ENCODE results near the gene PLAAT1. TPM values are rescaled to one million over a fixed set of nuclear protein-coding genes. Genes with fewer than 3 reads are reported as not detected.

PLAAT1 gene
- total RNA-seq, 1 experiment from 2014 or later = not detected

DNA sequence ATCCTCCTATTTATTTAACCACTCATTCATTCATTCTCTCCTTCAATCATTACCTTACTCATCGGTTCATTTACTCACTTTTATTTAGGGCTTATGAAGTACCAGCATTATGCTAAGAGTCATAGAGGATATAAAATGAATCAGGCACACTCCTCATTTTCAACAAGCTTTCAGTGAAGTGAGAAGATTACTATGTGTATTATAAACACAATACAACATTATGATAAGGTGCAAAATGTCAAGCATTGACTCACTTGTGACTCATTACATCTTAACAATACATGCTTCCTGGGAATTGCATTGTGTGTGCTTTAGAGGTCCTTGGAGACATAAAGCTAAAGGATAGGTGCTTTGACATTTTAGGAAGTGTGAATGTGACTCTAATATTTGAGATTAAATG lies 60.4 kb downstream of the PLAAT1 start:
- intact Hi-C loops (cut with micrococcal nuclease) = no loop called here
- Histone ChIP-seq H3K79me2 (ENCODE audit: insufficient read depth, low read length) (no peaks in the 10 kb centered on the region), H3K4me2 (ENCODE audit: low read length) (no peak overlapping the region), H3K4me3 (replicated peaks in 1 of 2; ENCODE audit: low read depth in 1 of 2, low read length in 2 of 2) (no peak overlapping the region), H3K27me3 (ENCODE audit: insufficient read depth, low read length) (peaks cover 37% of the 10 kb centered on the region; the same call in 1 of the 2 replicates), H4K20me1 (ENCODE audit: insufficient read depth) (no peaks in the 10 kb centered on the region), H3K9ac (ENCODE audit: low read length) (no peak overlapping the region), H2AFZ (ENCODE audit: low read depth, low read length, poor library complexity, severe bottlenecking) (no peak overlapping the region), H3K9me3 (ENCODE audit: control insufficient read depth in 1 of 2, insufficient read depth in 1 of 2, low read depth in 1 of 2, low read length in 2 of 2) (no peaks in the 10 kb centered on the region), H3K36me3 (ENCODE audit: control insufficient read depth in 1 of 2, insufficient read depth in 2 of 2, low read length in 2 of 2) (no peaks in the 10 kb centered on the region), H3K9me2 (ENCODE audit: insufficient read depth) (no peaks in the 10 kb centered on the region), H3K4me1 (ENCODE audit: control insufficient read depth in 1 of 2, insufficient read depth in 2 of 2, low read length in 2 of 2) (no peaks in the 10 kb centered on the region), H3K27ac (ENCODE audit: low read depth, low read length) (no peak overlapping the region)
- RAD21 ChIA-PET (ENCODE audit: low non-redundant PET in 1 of 2, low total read pairs in 2 of 2, uncharacterized antibody in 2 of 2, unreplicated experiment in 2 of 2) = no interaction called here
- no TSS peak for BruUV-seq (replicated peaks)
- TF ChIP-seq, protein P1, sequence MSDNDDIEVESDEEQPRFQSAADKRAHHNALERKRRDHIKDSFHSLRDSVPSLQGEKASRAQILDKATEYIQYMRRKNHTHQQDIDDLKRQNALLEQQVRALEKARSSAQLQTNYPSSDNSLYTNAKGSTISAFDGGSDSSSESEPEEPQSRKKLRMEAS (IDR thresholded peaks at IDR 0.05) = no peak
- TF ChIP-seq SP1 (IDR thresholded peaks at IDR 0.05; ENCODE audit: low read depth) = peak; percentile 31; the same call in 1 of the 2 replicates
- no peak for TF ChIP-seq EZH2 (IDR thresholded peaks at IDR 0.05)
- TF ChIP-seq JUND (IDR thresholded peaks at IDR 0.05) = peak; percentile 47; the same call in 1 of the 2 replicates
- no peak for TF ChIP-seq CEBPB (IDR thresholded peaks at IDR 0.05; ENCODE audit: low read depth)
- no peak for TF ChIP-seq SRF (IDR thresholded peaks at IDR 0.05; ENCODE audit: low read depth)
- TF ChIP-seq FOSL1 (IDR thresholded peaks at IDR 0.05; ENCODE audit: low read depth) = peak; percentile 59
- no peak for TF ChIP-seq ELF1 (IDR thresholded peaks at IDR 0.05; ENCODE audit: borderline replicate concordance, low read depth)
- TF ChIP-seq, protein P2, sequence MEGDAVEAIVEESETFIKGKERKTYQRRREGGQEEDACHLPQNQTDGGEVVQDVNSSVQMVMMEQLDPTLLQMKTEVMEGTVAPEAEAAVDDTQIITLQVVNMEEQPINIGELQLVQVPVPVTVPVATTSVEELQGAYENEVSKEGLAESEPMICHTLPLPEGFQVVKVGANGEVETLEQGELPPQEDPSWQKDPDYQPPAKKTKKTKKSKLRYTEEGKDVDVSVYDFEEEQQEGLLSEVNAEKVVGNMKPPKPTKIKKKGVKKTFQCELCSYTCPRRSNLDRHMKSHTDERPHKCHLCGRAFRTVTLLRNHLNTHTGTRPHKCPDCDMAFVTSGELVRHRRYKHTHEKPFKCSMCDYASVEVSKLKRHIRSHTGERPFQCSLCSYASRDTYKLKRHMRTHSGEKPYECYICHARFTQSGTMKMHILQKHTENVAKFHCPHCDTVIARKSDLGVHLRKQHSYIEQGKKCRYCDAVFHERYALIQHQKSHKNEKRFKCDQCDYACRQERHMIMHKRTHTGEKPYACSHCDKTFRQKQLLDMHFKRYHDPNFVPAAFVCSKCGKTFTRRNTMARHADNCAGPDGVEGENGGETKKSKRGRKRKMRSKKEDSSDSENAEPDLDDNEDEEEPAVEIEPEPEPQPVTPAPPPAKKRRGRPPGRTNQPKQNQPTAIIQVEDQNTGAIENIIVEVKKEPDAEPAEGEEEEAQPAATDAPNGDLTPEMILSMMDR (IDR thresholded peaks at IDR 0.05 in 2 of 3, conservative IDR thresholded peaks at IDR 0.05 in 1 of 3; ENCODE audit: borderline replicate concordance in 1 of 3, insufficient read depth in 1 of 3, low read depth in 2 of 3, low read length in 2 of 3) = no peak
- no peak for TF ChIP-seq POLR2A (IDR thresholded peaks at IDR 0.05; ENCODE audit: borderline replicate concordance, extremely low read depth, insufficient read depth, insufficient read length)
- TF ChIP-seq SIN3A (IDR thresholded peaks at IDR 0.05; ENCODE audit: low read depth) = no peak
- TF ChIP-seq CBX3 (IDR thresholded peaks at IDR 0.05; ENCODE audit: low read depth) = no peak
- POLR2A ChIA-PET = no interaction called here
- CTCF ChIA-PET = no interaction called here
- DNase-seq (ENCODE audit: low read depth, low spot score) = peak; percentile 16
- peak; percentile 47; the same call in 1 of the 2 replicates for ATAC-seq
